NK-92 (cell line): ENCODE data around the gene KLHL17.

ENCODE experiments used
- DNase-seq: peaks from one replicate; lab custom pipeline; 2025; ENCODE audit not compliant: unreplicated experiment; lab: John Stamatoyannopoulos, UW

Gene KLHL17

DNA sequence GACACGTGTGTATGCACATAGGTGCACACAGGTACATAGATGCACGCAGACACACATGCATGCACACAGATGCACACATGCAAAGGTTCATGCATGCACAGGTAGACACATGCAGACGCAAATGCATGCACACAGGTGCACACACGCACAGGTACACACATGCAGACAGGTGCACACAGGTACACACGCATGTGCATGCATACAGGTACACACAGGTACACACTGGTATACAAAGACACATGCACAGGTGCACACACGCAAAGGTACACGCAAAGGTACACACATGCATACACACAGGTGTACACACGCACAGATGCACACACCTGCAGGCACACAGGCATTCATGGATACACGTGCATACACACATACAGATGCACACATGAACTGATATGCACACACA is 10.1 kb upstream of the KLHL17 start:
- no peak for DNase-seq

DNA sequence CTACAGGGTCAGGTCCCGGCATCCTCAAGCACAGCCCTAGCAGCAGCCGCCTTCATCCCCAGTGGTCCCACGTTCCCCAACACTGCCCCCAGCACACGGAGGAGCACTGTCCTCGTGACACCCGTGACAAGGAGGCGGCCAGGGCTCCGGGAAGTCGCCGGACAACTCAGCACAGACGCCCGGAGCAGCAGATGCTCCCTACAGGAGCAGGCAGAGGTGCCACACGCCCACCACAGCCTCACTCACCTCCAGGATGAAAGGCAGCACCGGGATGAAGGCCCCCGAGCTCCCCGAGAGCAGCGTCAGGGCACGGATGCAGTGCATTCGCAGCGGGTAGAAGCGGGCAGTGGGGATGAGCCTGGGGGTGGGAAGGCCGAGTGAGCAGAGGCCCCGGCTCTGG is 9.5 kb upstream of the KLHL17 start:
- no peak for DNase-seq

DNA sequence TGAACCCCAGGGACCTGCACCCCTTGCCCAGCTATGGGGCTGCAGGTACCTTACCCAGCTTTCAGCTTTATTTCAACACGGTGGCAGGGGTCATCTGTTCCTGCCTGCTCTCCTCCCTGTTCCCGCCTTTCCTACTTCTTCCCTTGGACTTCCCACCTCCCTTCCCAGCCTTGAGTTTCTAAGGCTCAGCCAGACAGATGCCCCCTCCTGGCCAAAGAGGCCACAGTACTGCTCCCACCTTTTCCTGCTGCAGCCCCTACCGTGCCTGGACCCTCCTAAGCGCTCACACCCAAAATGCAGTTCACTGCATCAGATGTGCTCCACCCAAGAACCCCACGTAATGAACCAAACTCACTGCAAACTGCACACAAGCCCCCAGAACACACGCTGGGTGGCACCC is 9.0 kb upstream of the KLHL17 start:
- no peak for DNase-seq

DNA sequence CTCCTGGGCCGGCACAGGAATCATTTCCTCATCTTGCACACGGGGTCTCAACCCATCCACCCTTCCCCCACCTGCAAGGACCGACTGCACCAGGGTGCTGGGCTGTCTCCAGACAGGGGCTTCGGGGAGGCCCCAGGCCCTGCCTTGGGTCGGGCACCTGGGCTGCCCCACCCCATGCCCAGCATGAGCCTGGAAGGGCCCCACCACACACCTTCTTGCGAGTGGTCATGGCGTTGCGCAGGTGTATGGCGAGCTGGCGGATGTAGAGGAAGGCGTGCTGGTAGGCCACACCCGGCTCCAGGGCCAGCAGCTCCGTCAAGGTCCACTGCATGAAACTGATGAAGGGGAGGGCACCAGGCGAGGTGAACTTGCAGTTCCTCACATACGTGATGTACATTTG is 8.2 kb upstream of the KLHL17 start:
- DNase-seq = no peak

DNA sequence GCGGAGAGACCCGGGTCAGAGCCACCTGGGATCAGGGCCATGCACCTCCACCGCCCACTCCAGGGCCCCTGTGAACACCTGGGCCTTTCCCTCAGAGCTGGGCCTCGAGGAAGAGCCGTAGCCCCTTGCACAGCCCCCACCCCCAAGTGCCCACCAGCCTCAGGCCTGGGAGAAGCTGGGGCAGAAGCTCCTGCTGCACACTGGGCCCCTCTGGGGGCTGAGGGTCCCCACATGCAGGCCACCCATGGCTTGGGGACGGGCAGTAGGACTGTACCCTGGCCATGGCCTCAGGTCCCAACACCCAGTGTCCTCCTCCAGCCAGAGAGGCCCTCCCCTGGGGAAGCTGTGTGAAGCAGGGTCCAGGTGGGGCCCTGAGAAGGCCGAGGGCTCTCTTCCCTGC is 7.8 kb upstream of the KLHL17 start:
- no peak for DNase-seq

DNA sequence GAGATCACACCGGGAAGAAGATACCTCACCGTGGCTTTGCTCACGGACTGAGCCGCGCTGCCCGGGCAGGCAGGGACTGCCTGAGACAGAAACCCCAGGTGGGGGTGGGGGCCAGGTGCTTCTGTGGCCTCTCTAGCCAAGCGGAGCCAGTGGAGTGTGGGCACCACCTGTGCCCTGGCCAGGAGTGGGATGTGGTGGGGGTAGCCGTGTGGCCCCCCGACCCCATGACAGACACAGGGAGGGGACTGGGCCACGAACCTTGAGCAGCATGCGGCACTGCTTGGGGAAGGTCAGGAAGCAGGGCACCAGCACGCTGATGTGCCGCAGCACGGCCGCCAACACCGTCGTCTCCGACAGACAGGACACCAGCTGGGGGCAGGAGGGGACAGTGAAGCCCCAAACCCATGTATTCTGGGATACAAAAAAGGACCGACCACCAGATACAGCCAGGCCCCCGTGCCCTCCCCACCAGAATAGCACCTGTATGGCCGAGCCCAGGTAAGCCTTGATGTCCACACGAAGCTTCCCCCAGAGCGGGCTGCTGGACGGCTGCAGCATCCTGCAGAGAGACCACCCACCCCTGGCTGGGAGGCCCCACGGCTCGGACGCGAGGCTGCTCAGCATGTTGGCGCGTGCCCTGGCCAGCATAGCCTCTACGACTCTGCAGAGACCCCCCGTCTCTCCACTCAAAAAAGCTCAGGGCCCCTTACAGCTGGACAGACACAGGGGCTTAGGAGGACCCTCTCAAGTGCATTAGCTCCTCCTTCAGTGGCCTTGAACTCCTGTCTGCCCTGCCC is 6.7 kb upstream of the KLHL17 start:
- DNase-seq = no peak

DNA sequence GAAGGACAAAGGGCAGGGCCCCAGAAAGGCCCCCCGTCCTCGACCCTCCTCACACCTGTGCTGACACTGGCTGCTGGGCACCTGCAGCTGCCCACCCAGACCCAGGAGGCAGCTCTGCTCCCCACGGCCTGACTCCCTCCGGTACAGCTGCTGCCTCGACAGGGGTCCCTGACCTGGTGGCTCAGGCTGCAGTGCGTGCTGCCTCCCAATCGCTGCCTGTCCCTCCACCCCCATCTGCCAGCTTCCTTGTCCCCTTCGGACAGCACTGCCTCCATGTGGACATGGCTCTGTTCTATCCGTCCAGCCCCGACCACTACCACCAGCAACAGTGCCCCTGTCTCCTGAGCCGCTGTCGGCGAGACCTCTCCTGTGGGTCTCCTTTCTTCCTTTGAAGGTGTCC is 5.5 kb upstream of the KLHL17 start:
- no peak for DNase-seq

DNA sequence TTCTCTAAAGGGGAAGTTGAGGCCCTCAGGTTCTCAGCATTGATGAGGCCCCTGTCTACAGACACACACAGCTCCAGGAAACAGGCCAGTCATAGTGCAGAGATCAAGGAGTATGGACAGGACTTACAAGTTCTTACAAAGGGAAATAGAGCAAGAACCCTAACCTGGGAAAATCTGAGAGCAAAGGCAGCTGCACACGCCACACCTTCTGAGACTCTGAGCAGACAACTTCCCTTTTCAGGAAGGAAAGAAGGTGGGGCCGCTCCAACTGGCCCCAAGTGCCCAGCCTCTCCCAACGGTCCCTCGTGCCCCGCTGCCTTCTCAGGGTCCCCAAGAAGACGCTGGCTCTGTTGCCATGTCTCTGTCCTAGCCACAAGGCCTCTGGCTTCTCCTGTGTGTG is 4.9 kb upstream of the KLHL17 start:
- DNase-seq = no peak

DNA sequence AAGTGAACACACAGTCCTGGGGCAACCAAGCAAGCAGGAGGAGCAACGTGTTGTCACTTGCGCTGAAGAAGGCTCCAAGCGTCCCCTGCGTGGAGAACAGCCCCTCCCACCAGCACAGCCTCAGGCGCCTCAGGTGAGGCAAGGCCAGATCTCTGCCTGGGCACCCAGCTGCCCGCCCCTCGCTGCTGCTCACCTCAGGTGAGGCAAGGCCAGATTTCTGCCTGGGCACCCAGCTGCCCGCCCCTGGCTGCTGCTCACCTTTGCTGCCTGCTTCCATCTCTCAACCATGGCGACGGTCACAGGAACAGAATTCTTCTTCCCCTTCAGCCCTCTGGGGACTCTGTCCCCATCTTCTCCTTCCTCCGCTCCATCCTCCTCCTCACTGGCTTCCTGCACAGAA is 3.7 kb upstream of the KLHL17 start:
- no peak for DNase-seq

DNA sequence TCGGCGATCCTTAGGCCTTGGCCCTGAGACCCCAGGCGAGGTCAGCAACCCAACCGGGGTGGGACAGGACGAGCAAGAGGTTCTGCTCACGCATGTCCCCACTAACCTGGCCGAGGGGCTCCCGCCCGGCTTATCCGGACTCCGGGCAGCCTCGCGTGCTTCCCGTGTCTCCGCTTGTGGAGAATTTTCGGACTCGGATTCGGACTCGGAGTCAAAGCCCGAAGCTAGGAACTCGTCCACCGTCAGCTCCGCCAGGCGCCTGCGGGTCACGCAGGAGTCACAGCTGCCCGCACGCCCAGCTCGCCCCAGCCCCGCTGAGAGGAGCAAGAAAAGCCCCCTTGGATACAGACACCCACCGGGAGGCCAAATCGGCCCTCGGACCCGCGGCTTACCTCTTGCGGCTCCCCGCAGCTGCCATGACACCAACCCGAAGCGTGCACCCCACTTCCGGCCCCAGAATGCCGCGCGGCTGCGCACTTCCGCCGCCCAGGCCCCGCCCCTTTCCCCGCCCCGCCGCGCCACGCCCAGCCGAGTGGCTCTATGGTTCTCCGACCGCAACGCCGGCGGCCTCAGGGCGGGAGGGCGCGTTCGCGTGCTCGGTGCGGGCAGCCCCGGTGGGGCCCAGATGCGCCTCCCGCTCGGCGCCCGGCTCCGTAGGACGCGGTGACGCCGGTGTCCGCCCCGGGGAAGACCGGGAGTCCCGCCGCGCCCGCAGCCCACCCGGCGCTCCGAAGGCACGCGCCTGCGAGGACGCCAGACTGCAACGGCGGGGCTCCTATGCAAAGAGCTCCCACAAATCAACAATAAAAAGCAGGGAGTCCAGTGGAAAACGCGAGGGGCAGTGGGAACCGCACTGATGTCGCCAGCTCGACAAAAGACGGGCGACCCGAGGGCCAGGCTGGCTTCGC is 1.3 kb upstream of the KLHL17 start, which contains the start of gene NOC2L:
Gene NOC2L, minus strand, starts transcription at position 434 of the 908 bp plus-strand sequence. Its CDS starts 16 bp downstream, at position 418.
- peak; percentile 31 for DNase-seq

DNA sequence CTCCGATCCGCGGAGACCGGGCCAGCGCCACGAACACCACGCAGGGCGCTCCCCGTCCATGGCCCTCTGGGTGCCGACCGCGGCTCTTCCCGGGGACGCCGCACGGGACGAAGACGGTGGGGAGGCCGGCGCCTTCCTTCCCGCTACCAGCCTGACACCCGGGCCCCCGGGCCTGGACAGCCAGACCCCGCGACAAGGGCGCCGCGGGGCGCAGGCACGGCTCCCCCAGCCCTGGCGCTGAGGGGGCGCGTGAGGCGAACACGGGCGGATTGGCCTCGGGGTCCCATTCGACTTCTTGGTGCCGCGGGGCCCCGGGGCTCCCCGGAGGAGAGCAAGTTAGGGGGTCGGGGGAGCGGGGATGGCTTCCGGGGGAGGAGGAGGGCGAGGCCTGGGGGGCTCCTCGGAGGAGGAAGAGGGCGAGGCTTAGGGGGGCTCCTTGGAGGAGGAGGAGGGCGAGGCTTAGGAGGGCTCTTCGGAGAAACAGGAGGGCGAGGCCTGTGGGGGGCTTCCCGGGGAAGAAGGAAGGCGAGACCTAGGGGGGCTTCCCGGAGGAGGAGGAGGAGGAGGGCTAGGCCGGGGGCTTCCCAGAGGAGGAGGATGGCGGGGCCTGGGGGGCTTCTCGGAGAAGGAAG is 537 bp upstream of the KLHL17 start:
- DNase-seq = no peak

DNA sequence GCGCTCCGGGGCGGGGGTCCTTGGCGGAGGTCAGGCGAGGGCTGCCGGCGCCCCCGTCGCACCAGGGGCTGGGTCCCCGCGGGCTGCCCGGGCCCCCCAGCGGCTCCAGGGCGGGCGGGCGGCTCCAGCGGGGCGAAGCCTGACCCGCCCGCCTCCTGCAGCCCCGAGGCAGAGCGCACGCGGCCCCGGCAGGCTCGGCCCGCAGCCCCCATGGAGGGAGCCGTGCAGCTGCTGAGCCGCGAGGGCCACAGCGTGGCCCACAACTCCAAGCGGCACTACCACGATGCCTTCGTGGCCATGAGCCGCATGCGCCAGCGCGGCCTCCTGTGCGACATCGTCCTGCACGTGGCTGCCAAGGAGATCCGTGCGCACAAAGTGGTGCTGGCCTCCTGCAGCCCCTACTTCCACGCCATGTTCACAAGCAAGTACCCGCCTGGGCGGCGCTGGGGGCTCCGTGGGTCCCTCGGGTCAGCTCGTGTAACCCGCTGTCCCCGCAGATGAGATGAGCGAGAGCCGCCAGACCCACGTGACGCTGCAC is 817 bp downstream of the KLHL17 start:
- DNase-seq = no peak

DNA sequence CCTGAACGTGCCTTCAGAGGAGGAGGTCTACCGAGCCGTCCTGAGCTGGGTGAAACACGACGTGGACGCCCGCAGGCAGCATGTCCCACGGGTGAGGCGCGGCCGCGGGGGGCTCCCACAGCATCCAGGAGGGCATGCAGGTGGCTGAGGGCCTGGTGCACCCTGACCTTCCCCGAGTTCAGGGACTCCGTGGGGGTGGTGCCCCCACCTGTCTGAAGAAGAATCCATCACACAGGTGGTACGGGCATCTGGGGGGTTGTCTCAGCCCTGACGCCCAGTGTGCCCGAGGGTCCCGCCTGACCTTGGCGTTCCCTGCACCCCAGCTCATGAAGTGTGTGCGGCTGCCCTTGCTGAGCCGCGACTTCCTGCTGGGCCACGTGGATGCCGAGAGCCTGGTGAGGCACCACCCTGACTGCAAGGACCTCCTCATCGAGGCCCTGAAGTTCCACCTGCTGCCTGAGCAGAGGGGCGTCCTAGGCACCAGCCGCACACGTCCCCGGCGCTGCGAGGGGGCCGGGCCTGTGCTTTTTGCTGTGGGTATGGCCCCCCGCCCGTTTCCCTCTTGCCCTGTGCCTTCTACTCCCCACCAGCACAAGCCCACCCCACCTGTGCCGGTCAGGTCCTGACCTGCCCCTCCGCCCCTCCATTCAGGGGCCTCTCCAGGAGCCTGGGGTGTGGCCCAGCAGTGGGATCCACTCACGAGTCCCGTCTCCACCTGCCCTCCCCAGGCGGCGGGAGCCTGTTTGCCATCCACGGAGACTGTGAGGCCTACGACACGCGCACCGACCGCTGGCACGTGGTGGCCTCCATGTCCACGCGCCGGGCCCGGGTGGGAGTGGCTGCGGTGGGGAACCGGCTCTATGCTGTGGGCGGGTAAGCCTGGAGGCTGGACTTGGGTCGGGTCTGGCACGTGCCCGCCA is 2.3 kb downstream of the KLHL17 start:
- DNase-seq = no peak

DNA sequence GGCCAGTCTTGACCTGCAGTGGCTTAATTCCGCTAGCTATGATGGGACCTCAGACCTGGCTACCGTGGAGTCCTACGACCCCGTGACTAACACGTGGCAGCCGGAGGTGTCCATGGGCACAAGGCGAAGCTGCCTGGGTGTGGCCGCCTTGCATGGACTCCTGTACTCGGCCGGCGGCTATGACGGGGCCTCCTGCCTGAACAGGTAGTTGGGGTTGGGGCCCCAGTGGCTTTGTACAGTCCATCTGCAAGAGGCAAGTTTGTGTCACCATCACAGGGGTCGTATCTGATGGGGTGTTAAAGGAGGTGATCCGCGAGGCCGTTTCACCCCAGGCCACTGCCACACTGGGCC is 2.9 kb downstream of the KLHL17 start:
- no peak for DNase-seq

DNA sequence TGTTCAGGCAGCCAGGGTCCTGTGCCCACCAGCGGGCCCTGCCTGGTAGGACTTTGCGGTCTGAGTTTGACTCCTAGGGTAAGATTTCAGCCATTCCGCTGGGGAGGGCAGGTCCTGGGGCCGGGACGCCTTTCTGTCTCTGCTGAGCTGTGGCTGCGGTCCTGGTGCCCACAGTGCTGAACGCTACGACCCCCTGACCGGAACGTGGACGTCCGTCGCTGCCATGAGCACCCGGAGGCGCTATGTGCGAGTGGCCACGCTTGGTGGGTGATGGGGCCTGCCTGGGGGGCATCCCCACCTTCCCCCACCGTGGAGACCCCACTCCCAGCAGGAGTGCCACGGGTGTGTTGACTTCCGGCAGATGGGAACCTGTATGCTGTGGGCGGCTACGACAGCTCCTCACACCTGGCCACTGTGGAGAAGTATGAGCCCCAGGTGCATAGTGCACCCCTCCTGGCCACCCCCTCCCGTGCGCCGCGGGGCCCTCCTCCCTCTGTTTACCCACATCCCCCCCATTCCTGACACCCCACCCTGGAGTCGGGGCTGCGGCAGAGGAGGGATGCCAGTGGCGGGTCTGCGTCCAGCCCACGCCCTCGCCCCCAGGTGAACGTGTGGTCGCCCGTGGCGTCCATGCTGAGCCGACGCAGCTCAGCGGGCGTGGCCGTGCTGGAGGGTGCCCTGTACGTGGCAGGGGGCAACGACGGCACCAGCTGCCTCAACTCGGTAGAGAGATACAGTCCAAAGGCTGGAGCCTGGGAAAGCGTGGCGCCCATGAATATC is 3.6 kb downstream of the KLHL17 start:
- DNase-seq = no peak

DNA sequence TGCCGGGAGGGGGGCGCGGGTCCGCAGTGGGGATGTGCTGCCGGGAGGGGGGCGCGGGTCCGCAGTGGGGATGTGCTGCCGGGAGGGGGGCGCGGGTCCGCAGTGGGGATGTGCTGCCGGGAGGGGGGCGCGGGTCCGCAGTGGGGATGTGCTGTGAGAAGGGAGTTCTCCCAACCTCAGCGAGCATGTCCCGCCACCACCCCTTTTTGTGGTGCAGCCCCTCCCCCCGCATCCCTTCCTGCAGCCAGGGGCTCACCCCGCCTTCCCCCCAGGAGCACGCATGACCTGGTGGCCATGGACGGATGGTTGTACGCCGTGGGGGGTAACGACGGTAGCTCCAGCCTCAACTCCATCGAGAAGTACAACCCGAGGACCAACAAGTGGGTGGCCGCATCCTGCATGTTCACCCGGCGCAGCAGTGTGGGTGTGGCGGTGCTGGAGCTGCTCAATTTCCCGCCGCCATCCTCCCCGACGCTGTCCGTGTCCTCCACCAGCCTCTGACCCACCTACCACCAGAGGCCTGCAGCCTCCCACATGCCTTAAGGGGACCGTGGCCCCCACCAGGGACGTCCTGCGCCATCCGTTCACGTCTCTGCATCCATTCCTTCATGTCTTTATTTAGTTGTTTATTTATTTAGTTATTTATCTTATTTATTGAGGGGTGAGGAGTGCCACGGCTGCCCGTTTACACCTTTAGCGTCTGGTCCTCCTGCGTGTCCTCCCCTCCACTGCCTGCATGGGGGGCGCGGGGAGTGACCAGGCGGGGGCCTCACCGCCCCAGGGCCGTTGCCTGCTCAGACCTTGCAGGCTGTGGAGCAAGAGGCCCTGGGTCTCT is 4.5 kb downstream of the KLHL17 start:
- DNase-seq = no peak

DNA sequence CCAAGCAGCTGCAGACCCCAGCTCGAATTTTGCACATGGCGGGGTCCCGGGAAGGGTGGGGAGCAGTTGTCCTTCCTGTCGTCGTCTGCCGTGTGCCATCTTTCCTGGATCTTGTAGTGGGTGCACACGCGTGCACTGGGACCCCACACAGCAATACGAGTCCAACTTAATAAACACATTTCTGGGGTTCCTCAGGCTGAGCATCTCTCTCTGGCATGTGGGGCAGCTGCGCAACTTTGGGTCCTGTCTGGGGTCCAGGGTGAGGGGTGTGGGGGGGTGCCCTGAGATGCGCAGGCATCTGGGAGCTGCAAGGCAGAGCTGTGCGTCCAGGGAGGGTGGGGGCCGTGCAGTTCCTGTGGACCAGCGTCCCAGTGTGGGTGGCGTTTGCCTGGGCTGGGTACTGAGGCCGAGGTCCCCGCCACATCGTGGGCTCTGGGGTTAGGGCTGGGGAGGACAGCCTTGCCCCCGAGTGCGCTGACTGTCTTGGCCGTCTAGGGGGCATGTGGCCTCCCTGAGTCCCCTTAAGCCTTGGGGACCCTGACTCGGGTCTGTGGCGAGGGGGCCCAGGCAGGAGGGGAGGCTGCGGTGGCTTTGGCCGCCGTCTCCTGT is 5.2 kb downstream of the KLHL17 start:
- DNase-seq = no peak

DNA sequence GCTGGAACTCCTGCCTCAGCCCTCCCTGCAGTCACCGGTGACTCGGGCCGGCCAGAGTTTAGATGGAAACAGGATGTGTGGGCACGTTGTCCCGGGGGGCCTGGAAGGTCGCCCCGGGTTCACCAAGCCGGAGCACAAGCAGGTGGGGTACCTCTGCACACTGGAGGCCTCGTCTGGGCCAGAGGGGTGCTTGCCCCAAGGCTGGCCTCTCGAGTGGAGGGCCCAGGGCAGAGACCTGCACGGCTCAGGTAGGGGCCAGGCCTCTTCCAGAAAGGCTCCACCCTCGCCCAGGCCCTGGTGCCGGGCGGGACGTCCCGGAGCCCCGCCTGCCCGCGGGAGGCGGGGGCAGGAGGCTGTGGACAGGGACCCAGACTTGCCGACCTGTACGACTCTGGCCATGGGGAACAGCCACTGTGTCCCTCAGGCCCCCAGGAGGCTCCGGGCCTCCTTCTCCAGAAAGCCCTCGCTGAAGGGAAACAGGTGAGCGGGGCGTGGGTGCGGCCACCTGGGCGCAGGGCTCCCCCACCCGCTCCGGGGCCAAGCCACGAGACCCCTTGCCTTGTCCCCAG is 5.8 kb downstream of the KLHL17 start, which contains the start of gene PLEKHN1:
Gene PLEKHN1, plus strand, starts transcription at position 348 of the 569 bp plus-strand sequence. Its CDS starts 50 bp downstream, at position 398.
- DNase-seq = no peak
